Measurements from ENCODE around the gene RNU5D-1. TPM values are rescaled to one million over a fixed set of nuclear protein-coding genes. Genes with fewer than 3 reads are reported as not detected.
A peak's percentile ranks its signal among the peaks of the same experiment; 100 is the strongest.

The RNU5D-1 gene
- total and polyA plus RNA-seq, 2 of the 13 experiments (the other 11 are each of a cell fraction or from before 2014, with no cell fraction given), result 165 TPM; not detected in 1

- TF ChIP-seq ZNF18 (CRISPR knock-in tag; IDR thresholded peaks at IDR 0.05; ENCODE audit: insufficient replicate concordance), result no peak
- peak; percentile 90 for TF ChIP-seq TGIF2 (CRISPR knock-in tag; IDR thresholded peaks at IDR 0.05)
- TF ChIP-seq AGO1 (IDR thresholded peaks at IDR 0.05; ENCODE audit: low read depth, low read length, poor library complexity, severe bottlenecking), result no peak
- no peak for TF ChIP-seq CERS6 (CRISPR knock-in tag; IDR thresholded peaks at IDR 0.05)
- TF ChIP-seq PLRG1 (conservative IDR thresholded peaks at IDR 0.05), result no peak
- TF ChIP-seq CSRNP1 (CRISPR knock-in tag; IDR thresholded peaks at IDR 0.05), result no peak
- peak; percentile 96 for TF ChIP-seq AFF4 (CRISPR knock-in tag; IDR thresholded peaks at IDR 0.05)
- peak; percentile 95 for TF ChIP-seq STAT6 (CRISPR knock-in tag; IDR thresholded peaks at IDR 0.05; ENCODE audit: borderline replicate concordance)
- peak; percentile 81; the same call in 1 of the 2 replicates for TF ChIP-seq ZNF564 (CRISPR knock-in tag; IDR thresholded peaks at IDR 0.05)
- no peak for TF ChIP-seq ZBTB1 (CRISPR knock-in tag; IDR thresholded peaks at IDR 0.05; ENCODE audit: borderline replicate concordance)
- peak; percentile 26; the same call in 1 of the 2 replicates for TF ChIP-seq NFE2L2 (IDR thresholded peaks at IDR 0.05; ENCODE audit: low read length)
- no peak for TF ChIP-seq ZNF552 (CRISPR knock-in tag; IDR thresholded peaks at IDR 0.05; ENCODE audit: borderline replicate concordance)
- TF ChIP-seq ZSCAN29 (CRISPR knock-in tag; conservative IDR thresholded peaks at IDR 0.05), result 0 out of 2 replicates have a peak, but pooled peaks have one; percentile 31
- no peak for TF ChIP-seq KDM1A (CRISPR knock-in tag; IDR thresholded peaks at IDR 0.05)
- TF ChIP-seq THRA (CRISPR knock-in tag; IDR thresholded peaks at IDR 0.05; ENCODE audit: borderline replicate concordance), result peak; percentile 77
Observed at GRCh38 chr1:44721485-44722361, 9.2 kb downstream of the RNU5D-1 start (continued).

Measured in HepG2 (cell line).